NCI-H2107 (cell line): Measurements from ENCODE around the gene IGF2BP3.
"Not testable (repeated sequence)": the region's sequence is repeated elsewhere in the genome, so short reads cannot be mapped to it uniquely, and the experiment has no call there.

Experiments
- DNase-seq: peaks from one replicate; lab custom pipeline; 2025; lab: John Stamatoyannopoulos, UW

Gene IGF2BP3

DNA sequence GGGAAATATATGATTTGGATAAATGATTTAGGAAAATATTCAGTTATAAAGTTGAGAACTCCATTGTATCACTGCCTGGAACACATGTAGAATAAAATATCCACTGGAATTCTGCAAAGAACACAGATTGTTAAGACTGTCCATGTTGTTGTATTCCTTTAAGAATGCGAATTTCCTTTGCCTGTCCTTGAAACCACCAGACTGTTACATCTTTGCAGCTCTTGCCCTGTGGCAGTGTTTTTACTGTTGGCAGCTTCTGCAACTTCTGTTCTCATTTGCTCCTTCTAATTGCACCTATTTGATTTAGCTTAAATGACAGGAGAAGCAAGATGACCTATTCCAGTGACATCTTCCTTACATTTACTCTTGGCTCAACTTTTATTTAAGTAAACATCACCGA is 131.4 kb downstream of the IGF2BP3 start:
- DNase-seq = no peak

DNA sequence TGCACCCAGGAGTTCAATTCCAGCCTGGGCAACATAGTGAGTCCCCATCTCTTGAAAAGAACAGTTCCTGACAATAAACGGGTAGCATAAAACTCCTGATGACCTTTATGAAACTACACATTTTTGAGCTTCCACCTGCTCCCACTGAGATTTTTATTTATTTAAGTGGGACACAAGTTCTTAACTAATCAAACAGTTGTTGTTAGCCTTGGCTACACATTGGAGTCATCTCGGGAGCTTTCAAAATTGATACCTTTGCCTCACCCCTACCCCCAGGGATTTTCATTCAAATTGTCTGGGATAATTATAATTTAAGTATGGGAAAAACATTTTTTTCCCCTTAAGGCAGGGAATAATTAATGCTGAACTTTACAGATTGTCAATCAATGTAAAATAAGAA is 131.9 kb downstream of the IGF2BP3 start:
- no peak for DNase-seq

DNA sequence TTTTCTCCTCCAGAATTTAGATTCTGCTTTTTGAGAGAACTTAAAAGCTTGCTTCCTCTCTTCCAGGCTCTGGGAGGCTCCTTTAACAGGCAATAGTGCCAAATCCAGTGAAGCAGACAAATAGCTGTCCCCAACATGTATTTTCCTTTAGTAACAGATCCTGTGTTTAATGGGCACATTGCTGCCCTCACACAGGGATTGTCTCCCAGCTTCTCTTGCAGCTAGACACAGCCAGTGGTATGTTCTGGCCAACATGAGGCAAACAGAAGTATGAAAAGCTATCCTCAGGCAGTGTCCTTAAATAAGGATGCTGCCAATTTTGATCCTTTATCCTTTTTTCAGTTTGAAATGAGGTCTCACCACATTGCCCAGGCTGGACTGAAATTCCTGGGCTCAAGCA is 132.9 kb downstream of the IGF2BP3 start:
- no peak for DNase-seq

DNA sequence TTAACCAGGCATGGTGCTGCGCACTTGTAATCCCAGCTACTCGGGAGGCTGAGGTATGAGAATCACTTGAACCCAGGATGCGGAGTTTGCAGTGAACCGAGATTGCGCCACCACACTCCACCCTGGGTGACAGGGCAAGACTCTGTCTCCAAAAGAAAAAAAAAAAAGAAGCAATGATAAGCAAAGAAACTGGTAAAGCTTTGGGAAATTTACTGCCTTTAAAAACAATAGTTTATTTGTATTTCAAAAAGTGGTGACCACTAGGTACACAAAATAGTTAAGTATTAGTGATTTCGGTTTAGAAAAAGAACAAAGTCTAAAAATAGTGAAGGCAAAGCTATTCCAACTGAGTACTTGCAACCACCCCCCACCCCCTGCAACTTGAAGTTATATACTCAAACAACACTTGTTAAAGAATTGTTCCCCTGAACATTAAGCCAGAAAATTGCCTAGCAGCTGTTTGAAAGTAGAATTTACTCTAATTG is 133.4 kb downstream of the IGF2BP3 start:
- no peak for DNase-seq

DNA sequence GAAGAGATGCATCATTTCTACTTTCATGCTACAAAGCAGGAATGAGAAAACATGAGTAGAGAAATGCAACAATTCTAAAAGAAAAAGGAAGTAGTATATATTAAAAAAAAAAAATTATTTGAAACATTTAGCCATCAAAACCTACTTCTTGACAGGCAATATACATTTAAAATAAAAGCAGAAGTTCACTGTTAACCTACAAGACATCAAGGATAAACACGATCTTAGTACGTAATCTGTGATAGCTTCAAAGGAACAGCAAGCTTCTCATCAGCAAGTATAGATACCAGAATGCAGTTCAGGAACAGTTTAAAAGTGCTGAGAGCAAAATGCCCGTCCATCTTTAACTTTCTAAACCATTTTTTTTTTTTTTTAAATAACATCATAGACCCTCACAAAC is 134.2 kb downstream of the IGF2BP3 start:
- no peak for DNase-seq

DNA sequence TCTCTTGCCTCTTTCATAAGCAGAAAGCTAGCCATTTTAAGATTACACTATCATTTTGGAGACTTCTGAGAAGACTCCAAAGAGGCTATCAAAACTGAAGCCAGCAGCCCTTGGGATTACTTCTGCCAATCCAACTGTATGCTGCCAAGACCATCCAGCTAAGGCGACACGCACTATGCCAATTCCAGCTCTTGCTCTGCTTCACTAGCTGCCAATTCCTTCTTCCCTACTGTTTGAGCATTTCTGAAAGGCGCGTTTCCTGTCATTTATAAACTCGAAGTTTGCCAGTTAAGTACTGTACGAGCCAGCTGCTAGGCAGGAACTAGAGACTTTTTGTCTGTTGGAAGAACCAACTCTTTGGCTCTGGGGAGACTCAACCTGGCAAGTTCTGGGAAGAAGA is 134.7 kb downstream of the IGF2BP3 start:
- no peak for DNase-seq

DNA sequence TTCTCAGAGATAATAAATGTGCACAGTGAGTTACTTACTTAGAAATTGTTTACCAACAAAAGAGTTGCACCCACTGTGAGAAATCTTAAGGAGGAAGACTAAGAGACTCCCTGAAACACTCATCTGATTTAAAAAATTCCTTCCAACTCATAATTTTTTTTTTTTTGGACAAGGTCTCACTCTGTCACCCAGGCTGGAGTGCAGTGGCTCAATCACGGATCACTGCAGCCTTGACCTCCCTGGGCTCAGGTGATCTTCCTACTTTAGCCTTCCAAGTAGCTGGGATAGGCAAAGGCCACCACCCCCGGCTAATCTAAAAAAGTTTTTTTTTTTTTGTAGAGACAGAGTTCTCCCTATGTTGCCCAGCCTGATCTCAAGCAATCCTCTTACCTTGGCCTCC is 135.2 kb downstream of the IGF2BP3 start:
- no peak for DNase-seq

DNA sequence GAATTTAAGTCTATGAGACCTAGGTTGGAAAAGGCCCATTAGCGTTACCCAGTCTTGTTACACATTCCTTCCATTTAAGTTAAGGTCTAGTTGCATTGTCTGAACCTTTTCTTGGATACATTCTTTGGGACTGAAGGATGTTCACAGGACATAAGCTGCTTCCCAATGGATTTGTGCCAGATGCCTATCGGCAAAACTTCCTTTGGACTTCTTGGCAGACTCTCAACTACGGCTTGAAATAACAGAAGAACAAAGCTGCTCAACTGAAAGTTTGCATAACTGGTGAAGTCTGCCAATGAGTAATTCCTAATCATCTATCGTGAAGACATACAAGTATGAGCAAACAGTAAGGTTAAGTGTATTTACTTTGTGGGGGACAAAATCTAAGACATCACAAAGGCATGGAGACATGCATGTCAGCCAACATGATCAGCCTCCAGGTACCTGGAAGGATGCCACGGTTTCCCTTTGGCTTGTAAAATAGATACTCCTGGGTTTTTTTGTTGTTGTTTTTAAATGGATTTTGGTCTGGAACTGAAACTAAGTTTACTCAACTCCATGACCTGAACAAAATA is 135.7 kb downstream of the IGF2BP3 start:
- no peak for DNase-seq

DNA sequence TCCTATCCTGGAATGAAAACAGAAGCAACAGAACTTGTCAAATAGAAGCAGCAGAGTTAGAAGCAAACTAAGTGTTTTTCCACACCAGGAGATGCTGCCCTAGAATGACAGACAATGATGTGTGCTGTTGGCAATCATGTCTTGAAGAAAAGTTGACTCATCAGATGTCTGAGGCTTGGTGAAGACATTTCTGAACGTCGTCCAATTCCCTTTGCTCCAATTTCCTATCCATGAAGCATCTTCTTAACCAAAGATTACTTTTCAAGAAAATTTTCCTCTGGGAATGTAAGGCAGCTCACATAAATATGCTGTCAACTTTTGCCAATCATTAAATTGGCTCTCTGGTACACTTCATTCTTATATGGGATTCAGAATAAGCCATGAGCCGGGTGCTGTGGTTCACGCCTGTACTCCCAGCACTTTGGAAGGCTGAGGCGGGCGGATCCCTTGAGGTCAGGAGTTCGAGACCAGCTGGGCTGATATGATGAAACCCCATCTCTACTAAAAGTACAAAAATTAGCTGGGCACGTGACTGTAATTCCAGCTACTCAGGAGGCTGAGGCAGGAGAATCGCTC is 136.5 kb downstream of the IGF2BP3 start:
- DNase-seq = no peak

DNA sequence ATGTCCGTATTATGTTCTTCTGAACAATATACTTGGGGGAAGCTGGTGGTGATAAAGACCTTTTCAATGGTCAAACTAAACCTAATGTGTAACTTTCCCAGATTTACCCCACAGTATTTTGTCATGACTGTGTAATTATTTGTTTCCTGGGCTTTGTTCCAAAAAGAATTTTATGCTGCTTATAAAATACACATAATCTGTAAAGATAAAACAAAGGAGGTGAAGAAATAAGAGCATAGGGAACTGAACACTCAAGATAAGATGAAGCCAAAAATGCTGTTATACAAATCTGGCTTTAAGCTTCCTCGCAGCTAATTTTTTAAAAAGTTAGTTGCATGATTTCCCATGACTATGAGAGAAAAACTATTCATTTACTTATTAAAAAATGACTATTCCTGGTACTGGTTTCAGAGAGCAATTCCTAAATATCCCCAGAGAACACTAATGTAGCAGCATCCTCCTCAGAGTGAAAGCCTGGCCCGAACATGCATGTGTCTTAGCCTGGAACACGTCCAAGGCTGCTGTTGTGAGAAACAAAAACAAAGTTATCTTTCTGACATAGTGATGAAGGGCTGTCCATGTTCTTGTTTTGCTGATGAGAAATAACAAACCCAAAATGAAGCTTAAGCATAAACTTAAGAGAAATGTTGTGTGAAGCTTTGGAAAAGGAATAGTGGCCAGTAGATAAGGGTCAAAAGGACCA is 137.2 kb downstream of the IGF2BP3 start:
- no peak for DNase-seq

DNA sequence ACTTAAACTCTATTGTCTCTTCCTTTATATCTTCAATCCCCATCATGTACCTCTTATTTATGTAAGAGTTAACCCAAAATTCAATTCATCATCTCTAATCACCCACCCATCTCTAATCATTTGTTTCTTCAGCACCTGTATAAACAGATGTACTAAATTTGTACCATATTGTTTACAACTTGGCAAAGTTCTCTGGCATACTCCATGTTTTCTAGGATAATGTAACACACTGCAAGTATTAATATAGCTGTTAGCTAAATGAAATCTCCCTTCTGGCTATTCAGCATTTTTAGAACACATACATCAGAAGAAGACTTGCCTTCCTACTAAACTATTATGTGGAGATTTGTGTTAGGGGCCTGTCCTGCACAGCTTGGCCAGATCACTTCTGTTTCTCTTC is 138.1 kb downstream of the IGF2BP3 start:
- DNase-seq = no peak

DNA sequence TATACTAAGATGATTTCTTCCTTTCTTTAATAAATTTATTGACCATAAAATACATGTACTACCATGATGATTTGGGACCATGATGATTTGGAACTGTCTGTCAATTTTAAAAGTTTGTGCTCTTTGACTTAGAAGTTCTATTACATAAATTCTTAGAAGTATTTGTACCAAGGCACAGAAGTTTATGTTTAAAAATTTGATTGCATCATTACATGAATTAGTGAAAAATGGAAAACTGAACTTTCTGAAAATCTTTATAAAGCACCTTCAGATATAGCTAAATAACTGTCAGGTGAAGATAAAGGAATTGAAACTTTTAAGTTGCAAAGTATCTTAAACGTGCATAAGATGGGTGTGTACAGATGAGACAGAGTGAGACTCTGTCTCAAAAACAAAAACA is 139.2 kb downstream of the IGF2BP3 start:
- no peak for DNase-seq

DNA sequence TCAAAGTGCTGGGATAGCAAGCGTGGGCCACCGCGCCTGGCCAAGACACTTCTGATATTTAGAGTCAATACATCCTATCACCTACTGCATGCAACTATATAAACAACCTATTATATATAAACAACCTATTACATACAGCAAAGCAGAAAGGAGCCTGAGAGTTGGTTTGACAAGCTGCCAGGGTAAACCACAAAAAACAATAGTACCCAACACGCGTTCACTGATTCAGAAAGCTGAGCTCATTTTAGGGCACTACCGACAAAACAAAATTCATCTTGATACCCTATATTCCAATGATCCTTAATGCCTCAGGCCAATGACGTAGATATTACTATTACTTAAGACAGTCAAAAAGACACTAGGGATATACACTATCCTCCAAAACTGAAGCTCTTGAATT is 154.9 kb downstream of the IGF2BP3 start:
- DNase-seq = peak; percentile 41

DNA sequence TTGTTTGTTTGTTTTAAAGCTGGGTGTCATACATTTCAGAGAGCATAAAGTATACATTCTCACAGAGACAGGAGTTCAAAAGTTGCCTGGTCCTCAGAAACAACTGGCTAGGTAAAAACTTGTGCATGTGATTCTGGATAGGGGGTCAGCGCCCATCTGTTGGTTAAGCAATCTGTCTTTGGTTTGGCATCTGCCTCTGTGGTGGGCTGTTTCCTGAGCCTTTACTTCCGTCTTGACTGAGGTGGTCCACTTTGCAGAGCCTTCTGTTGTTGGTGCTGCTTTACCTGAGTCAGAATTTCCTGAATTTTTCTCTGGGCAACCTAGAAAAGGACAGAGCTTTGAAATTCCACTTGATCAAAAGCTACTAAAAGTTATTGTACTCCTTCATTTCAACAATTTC is 158.2 kb downstream of the IGF2BP3 start:
- DNase-seq = not testable (repeated sequence)

DNA sequence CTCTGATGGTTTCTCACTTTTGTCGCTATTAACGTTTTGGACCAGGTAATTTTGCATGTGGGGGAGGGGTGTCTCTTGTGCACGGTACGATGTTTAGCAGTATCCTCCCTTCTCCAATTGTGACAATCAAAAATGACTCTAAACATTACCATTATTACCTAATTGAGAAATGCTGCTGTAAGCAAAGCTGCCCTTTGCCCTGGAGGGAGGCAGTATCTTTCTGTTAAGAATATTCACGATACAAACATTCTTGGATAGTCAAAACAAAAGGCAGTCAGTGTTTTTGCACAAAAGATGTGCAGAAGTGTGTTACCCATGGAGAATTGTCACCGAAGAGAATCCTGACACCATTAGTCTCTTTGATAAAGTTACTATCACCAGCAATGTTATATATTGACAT is 161.5 kb downstream of the IGF2BP3 start:
- DNase-seq = no peak

DNA sequence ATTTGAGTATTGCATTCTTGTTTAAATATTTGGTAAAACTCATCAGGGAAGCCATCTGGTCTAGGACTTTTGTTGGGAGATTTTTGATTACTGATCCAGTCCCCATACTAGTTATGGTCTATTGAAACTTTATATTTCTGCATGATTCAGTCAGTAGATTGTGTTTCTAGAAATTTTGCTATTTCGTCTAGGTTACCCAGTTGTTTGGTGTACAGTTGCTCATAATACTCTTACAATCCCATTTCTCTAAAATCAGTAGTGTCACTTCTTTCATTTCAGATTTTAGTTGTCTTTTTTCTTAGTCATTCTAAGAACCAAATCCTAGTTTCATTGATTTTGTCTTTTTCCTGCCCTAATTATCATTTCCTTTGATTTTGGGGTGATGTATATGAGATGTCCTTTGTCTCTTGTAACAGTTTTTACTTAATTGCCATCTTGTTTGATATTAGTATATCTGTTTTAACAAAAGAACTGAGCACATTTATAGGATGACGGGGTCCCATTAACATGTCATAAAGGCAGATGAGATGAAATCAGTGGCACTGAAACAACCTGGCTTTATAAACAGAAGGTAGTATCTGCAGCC is 163.3 kb downstream of the IGF2BP3 start:
- DNase-seq = no peak

DNA sequence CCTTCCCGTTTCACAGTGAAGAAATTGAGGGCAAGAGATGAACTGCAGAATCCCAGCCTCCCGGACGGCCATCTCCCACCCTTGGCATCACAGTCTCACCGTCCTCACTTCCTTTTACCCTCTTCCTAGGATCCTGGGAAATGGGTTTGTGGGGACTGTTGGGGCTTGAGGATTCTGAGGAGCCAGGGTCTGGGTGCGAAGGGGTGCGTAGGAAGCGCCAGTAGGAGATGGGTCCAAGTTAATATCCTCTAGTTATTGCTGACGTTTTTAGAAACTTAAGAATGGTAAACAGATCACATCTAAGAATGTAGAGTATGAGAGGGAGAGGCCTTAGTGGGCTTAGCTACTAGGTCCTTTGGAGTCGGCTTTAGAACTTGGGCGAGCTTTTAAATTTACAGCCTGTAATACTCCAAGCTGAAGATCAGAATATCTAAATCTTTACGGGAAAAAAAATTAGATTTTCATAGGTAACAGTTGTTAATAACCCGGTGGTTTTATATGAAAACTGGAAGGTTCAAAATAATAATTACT is 170.5 kb downstream of the IGF2BP3 start:
- DNase-seq = no peak

DNA sequence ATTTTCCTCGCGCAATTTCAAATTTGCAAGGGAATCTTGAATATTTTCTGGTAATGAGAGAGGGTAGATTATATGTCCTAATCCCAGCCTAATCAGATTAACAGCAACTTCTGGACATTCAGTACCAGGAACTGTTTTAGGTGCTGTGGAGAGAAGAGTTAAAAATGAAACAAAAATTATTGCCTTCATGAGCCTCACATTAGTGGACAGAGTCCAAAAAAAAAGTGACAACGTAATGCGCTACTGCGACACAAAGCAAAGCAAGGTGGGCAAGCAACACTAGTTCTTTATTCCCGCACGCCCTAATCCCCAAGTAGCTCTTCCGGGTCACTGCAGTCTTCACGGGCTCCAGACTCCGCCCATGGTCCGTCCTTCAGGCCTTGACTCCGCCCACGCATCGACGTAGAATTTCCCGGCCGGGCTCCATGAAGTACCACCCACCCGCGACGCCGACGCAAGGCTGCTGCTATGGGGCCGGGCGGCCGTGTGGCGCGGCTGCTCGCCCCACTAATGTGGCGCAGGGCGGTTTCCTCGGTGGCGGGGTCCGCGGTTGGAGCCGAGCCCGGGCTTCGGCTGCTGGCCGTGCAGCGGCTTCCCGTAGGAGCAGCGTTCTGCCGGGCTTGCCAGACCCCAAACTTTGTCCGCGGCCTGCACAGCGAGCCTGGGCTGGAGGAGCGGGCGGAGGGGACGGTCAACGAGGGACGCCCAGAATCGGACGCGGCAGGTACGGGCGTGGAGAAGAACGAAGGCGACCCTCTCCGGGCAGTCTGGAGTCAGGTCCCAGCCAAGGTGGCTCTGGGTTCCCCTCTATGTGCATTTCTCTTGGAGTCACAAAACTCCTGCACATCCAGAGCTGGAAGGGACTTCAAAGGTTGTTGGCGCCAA is 171.2 kb downstream of the IGF2BP3 start, which contains the start of gene MALSU1:
MALSU1 (plus strand) TSS at position 455 of the 885 bp plus-strand sequence; CDS start at position 469, 14 bp downstream.
- DNase-seq = peak; percentile 96

DNA sequence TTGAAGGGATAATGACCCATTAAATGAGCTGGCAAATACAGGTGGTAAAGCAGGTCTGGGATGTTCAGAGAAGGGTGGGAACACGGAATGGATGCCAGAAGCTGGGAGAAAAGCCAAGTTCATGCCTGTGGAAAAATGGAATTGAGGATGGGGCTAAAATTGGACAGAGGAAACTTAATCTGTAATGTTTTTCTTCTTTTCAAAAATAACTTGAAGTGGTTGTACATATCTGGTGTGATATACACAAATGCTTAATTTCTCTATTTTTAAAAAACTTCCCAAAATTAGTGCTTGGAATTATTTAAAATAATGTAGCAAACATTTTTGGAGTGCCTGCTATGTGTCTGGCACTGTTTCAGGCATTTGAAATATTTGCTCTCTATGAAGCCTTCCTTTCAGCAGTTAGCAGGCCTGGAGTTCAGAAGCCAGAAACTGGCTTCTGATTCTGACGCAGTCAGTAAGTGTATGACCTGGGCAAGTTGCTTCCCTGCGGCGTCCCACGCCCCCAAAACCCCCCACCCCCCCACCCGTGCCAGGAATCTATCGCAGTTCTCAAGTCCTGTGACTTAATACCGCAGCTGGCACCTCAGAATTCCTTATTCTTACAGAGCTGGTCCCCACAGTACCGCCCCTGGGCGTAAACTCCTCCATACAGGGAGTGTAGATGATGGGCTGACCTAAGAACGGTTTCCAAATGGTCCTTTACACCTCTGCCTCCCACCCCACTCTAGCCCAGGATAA is 172.0 kb downstream of the IGF2BP3 start:
- no peak for DNase-seq

DNA sequence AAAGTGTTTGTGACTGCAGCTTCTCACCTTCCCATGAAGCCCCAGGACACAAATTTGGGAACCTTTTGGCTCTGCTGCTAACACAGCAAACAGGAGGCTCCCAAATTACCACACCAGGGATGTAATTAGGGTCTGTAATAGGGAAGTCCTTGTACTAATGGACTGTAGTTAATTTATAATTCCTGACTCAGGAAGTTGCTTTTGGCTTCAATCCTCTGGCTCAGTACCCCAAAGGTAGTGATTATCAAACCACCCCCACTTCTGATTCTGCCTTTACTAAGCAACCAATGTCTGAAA is 174.9 kb downstream of the IGF2BP3 start:
- no peak for DNase-seq
